Testis (tissue), 2 donors: ENCODE measurements around the gene DNAH17.

Experiments
- POLR2A ChIP-seq: fragments of 450-650 bp; IDR thresholded peaks from one replicate; pipeline ENCODE4 v1.6.1; 2017; ENCODE audit warnings: antibody characterized with exemption, mild to moderate bottlenecking, moderate library complexity
- TF ChIP-seq, protein P1 (sequence below), 3 experiments: fragments of 450-650 bp in 2 of 3; fragments of 200-600 bp in 1 of 3; sonication (generic) in 1 of 3; IDR thresholded peaks; one replicate each; pipeline ENCODE4 v1.5.1; 2016 to 2019; ENCODE audit warnings: antibody characterized with exemption in 3 of 3, mild to moderate bottlenecking in 2 of 3, moderate library complexity in 1 of 3

- TF ChIP-seq, protein P1, sequence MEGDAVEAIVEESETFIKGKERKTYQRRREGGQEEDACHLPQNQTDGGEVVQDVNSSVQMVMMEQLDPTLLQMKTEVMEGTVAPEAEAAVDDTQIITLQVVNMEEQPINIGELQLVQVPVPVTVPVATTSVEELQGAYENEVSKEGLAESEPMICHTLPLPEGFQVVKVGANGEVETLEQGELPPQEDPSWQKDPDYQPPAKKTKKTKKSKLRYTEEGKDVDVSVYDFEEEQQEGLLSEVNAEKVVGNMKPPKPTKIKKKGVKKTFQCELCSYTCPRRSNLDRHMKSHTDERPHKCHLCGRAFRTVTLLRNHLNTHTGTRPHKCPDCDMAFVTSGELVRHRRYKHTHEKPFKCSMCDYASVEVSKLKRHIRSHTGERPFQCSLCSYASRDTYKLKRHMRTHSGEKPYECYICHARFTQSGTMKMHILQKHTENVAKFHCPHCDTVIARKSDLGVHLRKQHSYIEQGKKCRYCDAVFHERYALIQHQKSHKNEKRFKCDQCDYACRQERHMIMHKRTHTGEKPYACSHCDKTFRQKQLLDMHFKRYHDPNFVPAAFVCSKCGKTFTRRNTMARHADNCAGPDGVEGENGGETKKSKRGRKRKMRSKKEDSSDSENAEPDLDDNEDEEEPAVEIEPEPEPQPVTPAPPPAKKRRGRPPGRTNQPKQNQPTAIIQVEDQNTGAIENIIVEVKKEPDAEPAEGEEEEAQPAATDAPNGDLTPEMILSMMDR (IDR thresholded peaks at IDR 0.05), result no peak
- no peak for TF ChIP-seq POLR2A
Measured at GRCh38 chr17:78573955-78574354, 3.2 kb downstream of the DNAH17 start.
